Fibroblast of pulmonary artery (primary cell): ENCODE results near the gene HOXA13.

ENCODE experiments used
- DNase-seq: peaks from one replicate; pipeline ENCODE4 v3.0.0-alpha.2; 2010; ENCODE audit warnings: low read depth
- H3K4me3 ChIP-seq: replicated peaks from 2 replicates; pipeline ENCODE4 v1.5.1; 2011; ENCODE audit warnings: low read depth, mild to moderate bottlenecking, control low read depth, low read length, moderate library complexity
- CTCF ChIP-seq: IDR thresholded peaks from 2 replicates; pipeline ENCODE4 v1.5.1; 2011; ENCODE audit warnings: mild to moderate bottlenecking, control low read depth, low read length, inconsistent platforms; ENCODE audit errors: missing control alignments

HOXA13 gene

DNA sequence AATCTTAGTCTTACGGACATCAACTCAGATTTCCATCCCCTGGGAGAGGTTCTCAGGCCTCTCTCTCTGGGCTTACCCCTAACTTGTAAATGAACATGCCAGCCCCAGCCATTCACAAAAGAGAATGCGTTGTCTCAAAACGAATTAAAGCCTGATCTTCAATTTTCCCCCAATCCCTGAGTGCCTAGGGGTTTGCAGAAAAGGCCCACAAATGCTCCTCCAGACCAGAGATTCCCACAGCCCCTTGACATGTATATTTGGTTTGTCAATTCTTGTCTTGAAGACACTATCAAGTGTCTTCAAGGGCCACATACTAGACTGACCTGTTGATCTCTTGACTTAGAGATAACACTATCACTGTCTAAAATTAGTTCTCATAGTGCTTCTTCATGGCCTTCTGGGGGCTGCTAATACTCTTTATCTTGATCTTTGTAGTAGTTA lies 11.9 kb upstream of the HOXA13 start:
- no peak overlapping the region for H3K4me3 ChIP-seq
- no peak for TF ChIP-seq CTCF
- DNase-seq, result no peak

DNA sequence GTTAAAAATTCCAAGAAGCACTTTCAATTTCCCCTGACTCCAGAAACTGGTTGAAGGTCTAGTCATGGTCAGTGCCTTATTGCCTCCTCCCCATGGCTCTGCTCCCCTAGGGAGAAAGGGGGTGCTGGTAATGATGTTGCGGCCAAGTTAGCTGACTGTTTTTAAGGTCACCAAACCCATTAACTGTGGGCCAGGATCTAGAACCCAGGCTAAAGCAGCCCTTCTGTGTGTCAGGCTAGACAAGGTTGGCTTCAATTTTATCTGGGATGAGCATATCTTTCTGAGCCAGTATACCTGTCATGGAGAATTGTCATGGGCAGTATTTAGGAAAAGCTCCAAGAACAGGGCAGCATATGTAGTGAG lies 11.2 kb upstream of the HOXA13 start:
- H3K4me3 ChIP-seq, result no peak overlapping the region
- no peak for DNase-seq
- no peak for TF ChIP-seq CTCF

DNA sequence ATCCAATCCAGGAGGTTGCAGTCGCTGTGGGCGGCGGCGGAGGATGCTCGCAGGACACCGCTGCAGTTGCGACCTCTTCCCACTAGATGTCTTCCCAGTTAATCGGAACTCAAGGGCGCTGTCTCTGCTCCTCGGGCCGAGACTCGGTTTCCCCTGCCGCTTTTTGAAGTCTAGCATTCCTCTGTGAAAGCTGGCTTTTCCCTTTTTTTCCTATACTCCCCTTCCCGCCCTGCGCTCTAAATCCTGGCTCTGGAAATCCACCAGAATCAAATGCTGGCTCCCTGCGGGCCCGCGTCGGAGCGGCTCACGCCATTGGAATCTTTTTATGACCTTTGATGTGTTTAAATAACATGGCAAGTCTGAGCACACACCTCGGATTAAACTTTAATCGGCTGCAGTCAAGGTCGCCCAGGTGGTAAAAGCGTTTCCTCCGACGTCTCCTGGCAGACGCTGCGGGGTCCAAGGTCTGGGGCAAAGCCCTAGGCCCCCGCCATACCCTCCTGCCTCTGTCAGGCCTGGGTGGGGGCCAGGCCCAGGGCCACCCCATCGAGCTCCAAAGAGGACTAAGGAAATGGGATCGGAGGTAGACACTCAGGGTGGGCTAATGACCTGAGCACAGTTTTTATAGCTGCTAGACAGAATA lies 10.7 kb upstream of the HOXA13 start:
- H3K4me3 ChIP-seq, result peak overlapping the region; percentile 37
- peak; percentile 75 for TF ChIP-seq CTCF
- peak; percentile 49 for DNase-seq

GRCh38 chr7:27209933-27210440 lies 10.1 kb upstream of the HOXA13 start:
- DNase-seq, result no peak
- H3K4me3 ChIP-seq, result no peak overlapping the region
- TF ChIP-seq CTCF, result no peak

GRCh38 chr7:27208998-27209397 lies 9.1 kb upstream of the HOXA13 start:
- TF ChIP-seq CTCF, result no peak
- DNase-seq, result no peak
- no peak overlapping the region for H3K4me3 ChIP-seq

DNA sequence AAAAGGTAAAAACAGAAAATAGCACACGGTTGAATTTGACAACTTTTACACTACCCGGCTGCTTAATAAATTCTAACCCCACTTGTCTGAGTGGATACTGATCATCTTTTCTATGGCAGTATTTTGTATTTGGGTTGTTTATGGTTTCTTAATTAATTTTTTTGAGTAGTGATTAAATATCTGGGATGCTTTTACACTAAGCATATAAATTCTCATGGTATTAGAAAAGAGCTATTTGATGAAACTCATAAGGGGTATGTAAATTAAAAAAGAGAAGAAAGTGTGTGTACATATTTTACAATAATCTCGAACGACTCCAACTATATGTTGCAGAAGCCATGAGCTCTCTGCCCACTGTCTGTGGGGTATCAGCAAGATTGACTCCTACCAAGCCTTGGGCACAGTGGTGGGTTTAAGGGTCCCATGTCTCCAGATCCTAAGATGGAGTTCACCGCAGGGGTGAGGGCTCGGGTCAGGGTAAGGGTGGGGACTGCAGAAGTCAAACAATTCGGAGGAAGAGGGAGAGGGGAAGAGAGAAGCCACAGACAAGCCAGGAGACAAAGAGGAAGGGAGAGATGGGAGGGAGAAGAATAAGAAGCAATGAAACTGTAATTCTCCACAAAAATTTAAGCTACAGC lies 7.6 kb upstream of the HOXA13 start:
- DNase-seq, result no peak
- TF ChIP-seq CTCF, result no peak
- no peak overlapping the region for H3K4me3 ChIP-seq
